ENCODE results near the gene GNAS-AS1. TPM values are rescaled to one million over a fixed set of nuclear protein-coding genes. Genes with fewer than 3 reads are reported as not detected.
A peak's percentile ranks its signal among the peaks of the same experiment; 100 is the strongest.

GNAS-AS1 gene
- total RNA-seq, 1 experiment from 2014 or later: 0.11 TPM

GRCh38 chr20:58784321-58785074 is 66.2 kb downstream of the GNAS-AS1 start:
- no peaks in the 10 kb centered on the region for H4K20me1 ChIP-seq (ENCODE audit: low read length)
- no peaks in the 10 kb centered on the region for H3K79me2 ChIP-seq (ENCODE audit: low read length)
- no peaks in the 10 kb centered on the region for H3K9me2 ChIP-seq (replicated peaks; ENCODE audit: low read length)
- ATAC-seq (peak; percentile 13; the same call in 1 of the 2 replicates), DNase-seq (no peak)
- peaks cover 91% of the 10 kb centered on the region for H3K27me3 ChIP-seq (ENCODE audit: low read length)
- H3K27ac ChIP-seq (ENCODE audit: low read length): no peak overlapping the region
- intact Hi-C loops (cut with micrococcal nuclease): no loop called here
- no peaks in the 10 kb centered on the region for H3K36me3 ChIP-seq (ENCODE audit: low read depth, low read length)
- no peak overlapping the region for H2AFZ ChIP-seq (ENCODE audit: low read length)
- H3K9me3 ChIP-seq (ENCODE audit: low read length): no peaks in the 10 kb centered on the region
- H3K9ac ChIP-seq (ENCODE audit: low read length): no peak overlapping the region
- TF ChIP-seq, protein P1, sequence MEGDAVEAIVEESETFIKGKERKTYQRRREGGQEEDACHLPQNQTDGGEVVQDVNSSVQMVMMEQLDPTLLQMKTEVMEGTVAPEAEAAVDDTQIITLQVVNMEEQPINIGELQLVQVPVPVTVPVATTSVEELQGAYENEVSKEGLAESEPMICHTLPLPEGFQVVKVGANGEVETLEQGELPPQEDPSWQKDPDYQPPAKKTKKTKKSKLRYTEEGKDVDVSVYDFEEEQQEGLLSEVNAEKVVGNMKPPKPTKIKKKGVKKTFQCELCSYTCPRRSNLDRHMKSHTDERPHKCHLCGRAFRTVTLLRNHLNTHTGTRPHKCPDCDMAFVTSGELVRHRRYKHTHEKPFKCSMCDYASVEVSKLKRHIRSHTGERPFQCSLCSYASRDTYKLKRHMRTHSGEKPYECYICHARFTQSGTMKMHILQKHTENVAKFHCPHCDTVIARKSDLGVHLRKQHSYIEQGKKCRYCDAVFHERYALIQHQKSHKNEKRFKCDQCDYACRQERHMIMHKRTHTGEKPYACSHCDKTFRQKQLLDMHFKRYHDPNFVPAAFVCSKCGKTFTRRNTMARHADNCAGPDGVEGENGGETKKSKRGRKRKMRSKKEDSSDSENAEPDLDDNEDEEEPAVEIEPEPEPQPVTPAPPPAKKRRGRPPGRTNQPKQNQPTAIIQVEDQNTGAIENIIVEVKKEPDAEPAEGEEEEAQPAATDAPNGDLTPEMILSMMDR (conservative IDR thresholded peaks at IDR 0.05; ENCODE audit: low read depth, low read length): no peak
- TF ChIP-seq EZH2 (IDR thresholded peaks at IDR 0.05; ENCODE audit: low read length, unreplicated experiment): no peak
- no peak for TF ChIP-seq EZH2phosphoT487 (IDR thresholded peaks at IDR 0.05; ENCODE audit: borderline replicate concordance, low read length)
- CTCF ChIA-PET: no interaction called here
- H3K4me1 ChIP-seq (ENCODE audit: insufficient read depth, low read length): no peaks in the 10 kb centered on the region
- no peak overlapping the region for H3K4me3 ChIP-seq (ENCODE audit: low read length)
- no peak overlapping the region for H3K4me2 ChIP-seq (ENCODE audit: low read length)
- BruUV-seq (replicated peaks): no TSS peak
- no peaks in the 10 kb centered on the region for H3F3A ChIP-seq (ENCODE audit: low read length, unreplicated experiment)
- POLR2A ChIA-PET (ENCODE audit: unreplicated experiment): no interaction called here

DNA sequence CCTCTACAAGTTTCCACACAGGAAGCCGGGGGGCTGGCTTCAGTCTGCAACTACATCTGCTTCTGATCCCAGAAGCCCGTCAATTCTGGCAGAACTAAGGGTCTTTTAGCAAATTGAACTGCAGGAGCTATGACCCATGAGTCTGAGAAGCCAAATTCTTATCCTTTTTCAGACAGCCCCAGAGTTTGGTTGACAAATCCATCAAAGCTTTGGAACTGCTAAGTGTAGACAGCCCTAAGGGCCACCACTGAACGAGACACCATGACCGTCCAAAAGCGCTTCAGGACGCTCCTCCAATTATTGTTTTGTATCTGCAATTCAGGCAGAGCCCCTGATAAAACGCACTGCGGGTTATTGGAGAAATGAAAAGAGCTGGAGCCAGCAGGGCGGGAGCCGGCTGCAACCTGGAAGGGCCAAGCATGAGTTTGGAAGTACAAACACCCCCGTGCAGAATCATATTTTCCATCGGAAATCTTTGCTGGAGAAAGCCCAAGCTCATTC is 67.1 kb downstream of the GNAS-AS1 start:
- ChIA-PET CTCF (no interaction called here), POLR2A (ENCODE audit: unreplicated experiment) (no interaction called here)
- Histone ChIP-seq H3K36me3 (ENCODE audit: low read depth, low read length) (no peaks in the 10 kb centered on the region), H3K4me1 (ENCODE audit: insufficient read depth, low read length) (no peaks in the 10 kb centered on the region), H3K9me2 (replicated peaks; ENCODE audit: low read length) (no peaks in the 10 kb centered on the region), H3K27ac (ENCODE audit: low read length) (no peak overlapping the region), H3K27me3 (ENCODE audit: low read length) (peaks cover 91% of the 10 kb centered on the region), H2AFZ (ENCODE audit: low read length) (no peak overlapping the region), H4K20me1 (ENCODE audit: low read length) (no peaks in the 10 kb centered on the region), H3K9me3 (ENCODE audit: low read length) (no peaks in the 10 kb centered on the region), H3K9ac (ENCODE audit: low read length) (no peak overlapping the region), H3K4me3 (ENCODE audit: low read length) (no peak overlapping the region), H3F3A (ENCODE audit: low read length, unreplicated experiment) (no peaks in the 10 kb centered on the region), H3K79me2 (ENCODE audit: low read length) (no peaks in the 10 kb centered on the region), H3K4me2 (ENCODE audit: low read length) (no peak overlapping the region)
- intact Hi-C loops (cut with micrococcal nuclease): no loop called here
- DNase-seq (no peak), ATAC-seq (no peak)
- BruUV-seq (replicated peaks): no TSS peak
- TF ChIP-seq, protein P1 (conservative IDR thresholded peaks at IDR 0.05; ENCODE audit: low read depth, low read length): no peak
- no peak for TF ChIP-seq EZH2 (IDR thresholded peaks at IDR 0.05; ENCODE audit: low read length, unreplicated experiment)
- TF ChIP-seq EZH2phosphoT487 (IDR thresholded peaks at IDR 0.05; ENCODE audit: borderline replicate concordance, low read length): no peak

DNA sequence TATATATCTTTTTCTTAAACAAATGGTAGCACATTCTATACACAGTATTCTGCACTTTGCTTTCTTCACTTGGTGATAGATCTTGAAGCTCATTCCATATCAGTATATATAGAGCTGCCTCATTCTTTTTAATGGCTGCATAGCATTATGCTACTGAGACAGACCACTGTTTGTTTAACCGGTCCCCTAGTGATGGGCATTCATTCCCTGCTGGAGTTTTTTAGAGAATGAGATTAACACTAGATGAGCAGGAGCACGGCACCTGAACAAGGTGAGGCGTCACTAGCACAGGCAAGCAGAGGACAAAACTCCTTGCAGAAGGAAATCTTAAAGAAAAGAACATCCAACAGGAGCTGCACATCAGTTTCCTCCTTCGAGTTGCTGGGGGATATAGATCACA is 69.6 kb downstream of the GNAS-AS1 start:
- Histone ChIP-seq H3K9ac (ENCODE audit: low read length) (no peak overlapping the region), H4K20me1 (ENCODE audit: low read length) (no peaks in the 10 kb centered on the region), H3K4me1 (ENCODE audit: insufficient read depth, low read length) (no peaks in the 10 kb centered on the region), H3K36me3 (ENCODE audit: low read depth, low read length) (no peaks in the 10 kb centered on the region), H3K4me2 (ENCODE audit: low read length) (no peak overlapping the region), H3K27me3 (ENCODE audit: low read length) (peaks cover 96% of the 10 kb centered on the region), H3F3A (ENCODE audit: low read length, unreplicated experiment) (no peaks in the 10 kb centered on the region), H3K9me3 (ENCODE audit: low read length) (no peaks in the 10 kb centered on the region), H3K9me2 (replicated peaks; ENCODE audit: low read length) (no peaks in the 10 kb centered on the region), H3K27ac (ENCODE audit: low read length) (no peak overlapping the region), H3K79me2 (ENCODE audit: low read length) (no peaks in the 10 kb centered on the region), H3K4me3 (ENCODE audit: low read length) (no peak overlapping the region), H2AFZ (ENCODE audit: low read length) (no peak overlapping the region)
- TF ChIP-seq EZH2 (IDR thresholded peaks at IDR 0.05; ENCODE audit: low read length, unreplicated experiment) (no peak), EZH2phosphoT487 (IDR thresholded peaks at IDR 0.05; ENCODE audit: borderline replicate concordance, low read length) (no peak)
- TF ChIP-seq, protein P1 (conservative IDR thresholded peaks at IDR 0.05; ENCODE audit: low read depth, low read length): no peak
- CTCF ChIA-PET: no interaction called here
- DNase-seq: no peak
- POLR2A ChIA-PET (ENCODE audit: unreplicated experiment): no interaction called here
- intact Hi-C loops (cut with micrococcal nuclease): no loop called here
- no peak for ATAC-seq
- no TSS peak for BruUV-seq (replicated peaks)
